ENCODE measurements around the gene NT5DC4. TPM values are rescaled to one million over a fixed set of nuclear protein-coding genes. Genes with fewer than 3 reads are reported as not detected.

The NT5DC4 gene
- total RNA-seq, result not detected

DNA sequence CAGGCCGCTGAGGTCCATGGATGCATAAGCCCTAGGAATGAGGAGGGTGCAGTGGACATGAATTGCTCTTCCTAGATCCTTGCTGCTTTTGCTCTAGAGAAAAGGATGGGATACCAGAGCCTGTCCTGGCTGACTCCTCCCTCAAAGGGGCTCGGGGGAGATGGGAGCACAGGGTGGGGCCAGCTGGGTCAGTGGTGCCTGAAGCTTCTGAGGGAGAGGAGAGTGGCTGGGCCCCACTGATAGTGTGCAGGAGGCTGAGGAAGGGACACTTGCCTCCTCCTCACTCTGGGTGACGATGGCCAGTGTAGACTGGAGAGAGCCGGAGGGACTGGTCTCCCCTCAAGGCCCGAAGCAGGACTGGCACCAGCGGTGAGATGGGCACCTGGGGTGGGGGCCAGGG lies at the start of gene NT5DC4:
Gene NT5DC4 (plus strand): TSS at position 236 of the 400 bp plus-strand sequence. CDS start 60 bp downstream, at position 296.
- H3K4me3 Mint-ChIP-seq, result no peak within 1 kb of the TSS
- H3K4me1 Mint-ChIP-seq (ENCODE audit: low read depth), result no peaks in the 10 kb centered on the region
- H3K27ac Mint-ChIP-seq, result no peak within 1 kb of the TSS
- no peaks in the 10 kb centered on the region for H3K9me3 Mint-ChIP-seq
- CTCF ChIA-PET, result no interaction called here
- no peaks in the 10 kb centered on the region for H3K36me3 Mint-ChIP-seq (ENCODE audit: low read depth)
- intact Hi-C loops (cut with micrococcal nuclease), result no loop called here
- no peak for DNase-seq
- H3K27me3 Mint-ChIP-seq (ENCODE audit: low read depth), result no peaks in the 10 kb centered on the region

GRCh38 chr2:112671801-112672200 lies 49.0 kb upstream of the NT5DC4 start:
- H3K9me3 Mint-ChIP-seq, result no peaks in the 10 kb centered on the region
- no peak overlapping the region for H3K4me3 Mint-ChIP-seq
- H3K36me3 Mint-ChIP-seq (ENCODE audit: low read depth), result peaks cover 3% of the 10 kb centered on the region
- H3K4me1 Mint-ChIP-seq (ENCODE audit: low read depth), result peaks cover 1% of the 10 kb centered on the region
- no peaks in the 10 kb centered on the region for H3K27me3 Mint-ChIP-seq (ENCODE audit: low read depth)
- H3K27ac Mint-ChIP-seq, result no peak overlapping the region
- no peak for DNase-seq
- CTCF ChIA-PET, result interaction anchor here (0.7 to 1.3 kb wide), 3 partner anchors 24 to 55 kb away, joined by 3 to 5 read pairs (median 4); no protein-coding TSS in a partner anchor
- intact Hi-C loops (cut with micrococcal nuclease), result no loop called here

- no peaks in the 10 kb centered on the region for H3K27me3 Mint-ChIP-seq (ENCODE audit: low read depth)
- no peak overlapping the region for H3K4me3 Mint-ChIP-seq
- DNase-seq, result no peak
- H3K9me3 Mint-ChIP-seq, result no peaks in the 10 kb centered on the region
- H3K4me1 Mint-ChIP-seq (ENCODE audit: low read depth), result peaks cover 1% of the 10 kb centered on the region
- CTCF ChIA-PET, result interaction anchor here (1.1 kb wide), 1 partner anchor 52 kb away, joined by 3 read pairs; no protein-coding TSS in a partner anchor
- intact Hi-C loops (cut with micrococcal nuclease), result no loop called here
- H3K36me3 Mint-ChIP-seq (ENCODE audit: low read depth), result peaks cover 3% of the 10 kb centered on the region
- H3K27ac Mint-ChIP-seq, result no peak overlapping the region
Measured at GRCh38 chr2:112673008-112673407, 47.8 kb upstream of the NT5DC4 start.

GRCh38 chr2:112674229-112674628 lies 46.6 kb upstream of the NT5DC4 start:
- CTCF ChIA-PET, result interaction anchor here (0.9 to 1.1 kb wide), 2 partner anchors 11 to 51 kb away, joined by 3 to 4 read pairs; no protein-coding TSS in a partner anchor
- Mint-ChIP-seq H3K4me1 (ENCODE audit: low read depth) (peaks cover 1% of the 10 kb centered on the region), H3K4me3 (no peak overlapping the region), H3K9me3 (no peaks in the 10 kb centered on the region), H3K27me3 (ENCODE audit: low read depth) (no peaks in the 10 kb centered on the region), H3K27ac (no peak overlapping the region), H3K36me3 (ENCODE audit: low read depth) (peaks cover 2% of the 10 kb centered on the region)
- intact Hi-C loops (cut with micrococcal nuclease), result no loop called here
- DNase-seq, result no peak

DNA sequence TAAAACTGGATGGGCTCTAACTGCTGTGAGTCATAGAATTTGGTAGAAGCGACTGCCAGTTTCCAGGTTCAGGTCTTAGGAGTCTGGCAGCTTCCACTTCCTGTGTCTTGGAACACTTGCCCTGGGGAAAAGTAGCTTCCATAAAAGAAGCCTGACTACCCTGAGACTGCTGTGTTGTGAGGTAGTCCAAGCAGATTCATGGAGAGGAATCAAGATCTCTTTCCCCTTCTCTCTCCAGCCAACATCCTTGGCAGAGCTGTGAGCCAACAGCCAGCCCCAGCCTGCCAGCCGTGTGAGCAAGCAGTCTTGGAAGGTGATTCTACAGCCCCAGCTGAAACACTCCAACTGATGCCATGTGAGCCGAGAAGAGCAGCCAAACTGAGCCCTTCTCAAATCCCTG lies 41.3 kb upstream of the NT5DC4 start:
- Mint-ChIP-seq H3K4me1 (ENCODE audit: low read depth) (no peaks in the 10 kb centered on the region), H3K27ac (no peak overlapping the region), H3K9me3 (no peaks in the 10 kb centered on the region), H3K27me3 (ENCODE audit: low read depth) (no peaks in the 10 kb centered on the region), H3K4me3 (no peak overlapping the region), H3K36me3 (ENCODE audit: low read depth) (no peaks in the 10 kb centered on the region)
- intact Hi-C loops (cut with micrococcal nuclease), result no loop called here
- CTCF ChIA-PET, result no interaction called here
- DNase-seq, result no peak

GRCh38 chr2:112680666-112681101 lies 40.1 kb upstream of the NT5DC4 start:
- no peak for DNase-seq
- no peaks in the 10 kb centered on the region for H3K4me1 Mint-ChIP-seq (ENCODE audit: low read depth)
- CTCF ChIA-PET, result no interaction called here
- H3K36me3 Mint-ChIP-seq (ENCODE audit: low read depth), result no peaks in the 10 kb centered on the region
- H3K27ac Mint-ChIP-seq, result no peak overlapping the region
- no peaks in the 10 kb centered on the region for H3K27me3 Mint-ChIP-seq (ENCODE audit: low read depth)
- no peak overlapping the region for H3K4me3 Mint-ChIP-seq
- H3K9me3 Mint-ChIP-seq, result no peaks in the 10 kb centered on the region
- intact Hi-C loops (cut with micrococcal nuclease), result no loop called here

- no peaks in the 10 kb centered on the region for H3K9me3 Mint-ChIP-seq
- no peak for DNase-seq
- H3K4me3 Mint-ChIP-seq, result no peak overlapping the region
- CTCF ChIA-PET, result no interaction called here
- H3K4me1 Mint-ChIP-seq (ENCODE audit: low read depth), result peaks cover 6% of the 10 kb centered on the region
- H3K27me3 Mint-ChIP-seq (ENCODE audit: low read depth), result no peaks in the 10 kb centered on the region
- no peak overlapping the region for H3K27ac Mint-ChIP-seq
- intact Hi-C loops (cut with micrococcal nuclease), result no loop called here
- H3K36me3 Mint-ChIP-seq (ENCODE audit: low read depth), result no peaks in the 10 kb centered on the region
Measured at GRCh38 chr2:112682101-112682500, 38.7 kb upstream of the NT5DC4 start.

- intact Hi-C loops (cut with micrococcal nuclease), result no loop called here
- Mint-ChIP-seq H3K36me3 (ENCODE audit: low read depth) (no peaks in the 10 kb centered on the region), H3K9me3 (no peaks in the 10 kb centered on the region), H3K27ac (no peak overlapping the region), H3K27me3 (ENCODE audit: low read depth) (no peaks in the 10 kb centered on the region), H3K4me1 (ENCODE audit: low read depth) (peaks cover 6% of the 10 kb centered on the region), H3K4me3 (no peak overlapping the region)
- DNase-seq, result no peak
- CTCF ChIA-PET, result interaction anchor here (0.5 to 1.3 kb wide), 4 partner anchors 8 to 234 kb away, joined by 3 to 5 read pairs (median 3); no protein-coding TSS in a partner anchor
Measured at GRCh38 chr2:112683550-112684414, 37.0 kb upstream of the NT5DC4 start.

DNA sequence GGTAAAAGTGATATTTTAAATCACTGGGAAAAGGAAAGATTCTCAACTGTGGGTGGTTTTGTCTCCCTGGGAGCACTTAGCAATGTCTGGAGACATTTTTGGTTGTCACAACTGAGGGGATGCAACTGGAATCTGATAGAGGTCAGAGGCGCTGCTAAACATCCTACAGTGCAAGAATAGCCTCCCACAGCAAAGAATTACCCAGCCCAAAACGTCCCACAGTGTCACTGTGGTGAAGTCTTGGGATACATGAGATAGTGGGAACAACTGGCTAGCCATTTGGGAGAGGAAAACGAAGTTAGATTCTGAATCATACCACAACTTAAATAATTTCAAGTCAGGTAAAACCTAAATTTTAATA lies 36.4 kb upstream of the NT5DC4 start:
- no peak overlapping the region for H3K4me3 Mint-ChIP-seq
- H3K27me3 Mint-ChIP-seq (ENCODE audit: low read depth), result no peaks in the 10 kb centered on the region
- intact Hi-C loops (cut with micrococcal nuclease), result no loop called here
- H3K4me1 Mint-ChIP-seq (ENCODE audit: low read depth), result peaks cover 6% of the 10 kb centered on the region
- no peaks in the 10 kb centered on the region for H3K9me3 Mint-ChIP-seq
- DNase-seq, result no peak
- CTCF ChIA-PET, result interaction anchor here (0.8 to 1.8 kb wide), 2 partner anchors 9 to 15 kb away, joined by 3 to 5 read pairs; no protein-coding TSS in a partner anchor
- no peak overlapping the region for H3K27ac Mint-ChIP-seq
- H3K36me3 Mint-ChIP-seq (ENCODE audit: low read depth), result no peaks in the 10 kb centered on the region

GRCh38 chr2:112685271-112685884 lies 35.4 kb upstream of the NT5DC4 start:
- no peak for DNase-seq
- H3K4me1 Mint-ChIP-seq (ENCODE audit: low read depth), result peaks cover 6% of the 10 kb centered on the region
- H3K27ac Mint-ChIP-seq, result no peak overlapping the region
- no peaks in the 10 kb centered on the region for H3K9me3 Mint-ChIP-seq
- H3K4me3 Mint-ChIP-seq, result no peak overlapping the region
- CTCF ChIA-PET, result interaction anchor here (1.0 to 2.2 kb wide), 8 partner anchors 12 to 61 kb away, joined by 3 to 9 read pairs (median 4); no protein-coding TSS in a partner anchor
- no peaks in the 10 kb centered on the region for H3K27me3 Mint-ChIP-seq (ENCODE audit: low read depth)
- intact Hi-C loops (cut with micrococcal nuclease), result no loop called here
- no peaks in the 10 kb centered on the region for H3K36me3 Mint-ChIP-seq (ENCODE audit: low read depth)

GRCh38 chr2:112686348-112687217 lies 34.2 kb upstream of the NT5DC4 start:
- no peaks in the 10 kb centered on the region for H3K27me3 Mint-ChIP-seq (ENCODE audit: low read depth)
- H3K4me1 Mint-ChIP-seq (ENCODE audit: low read depth), result peaks cover 15% of the 10 kb centered on the region
- H3K27ac Mint-ChIP-seq, result no peak overlapping the region
- CTCF ChIA-PET, result interaction anchor here (0.8 to 2.2 kb wide), 7 partner anchors 13 to 87 kb away, joined by 3 to 9 read pairs (median 4); no protein-coding TSS in a partner anchor
- H3K4me3 Mint-ChIP-seq, result no peak overlapping the region
- DNase-seq, result no peak
- no peaks in the 10 kb centered on the region for H3K9me3 Mint-ChIP-seq
- intact Hi-C loops (cut with micrococcal nuclease), result no loop called here
- H3K36me3 Mint-ChIP-seq (ENCODE audit: low read depth), result no peaks in the 10 kb centered on the region

DNA sequence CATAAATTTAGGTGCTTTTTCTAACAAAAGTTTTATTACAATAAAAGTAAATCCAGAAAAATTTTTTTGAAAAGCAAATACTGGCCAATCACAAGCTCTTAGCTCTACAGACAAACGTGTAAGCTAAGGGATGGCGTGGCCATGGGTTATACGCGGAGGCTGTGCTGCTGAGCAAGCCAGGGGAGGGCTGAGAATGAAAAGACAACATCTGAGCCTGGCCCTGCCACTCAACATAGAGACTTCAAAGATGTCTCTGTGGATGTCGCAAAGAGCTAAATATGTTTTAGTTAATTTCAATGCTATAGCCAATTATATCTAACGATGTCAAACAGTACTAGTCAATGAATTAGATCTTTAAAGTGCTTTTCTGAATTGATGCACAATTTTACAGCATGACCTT lies 33.3 kb upstream of the NT5DC4 start:
- H3K36me3 Mint-ChIP-seq (ENCODE audit: low read depth), result no peaks in the 10 kb centered on the region
- CTCF ChIA-PET, result interaction anchor here (1.0 kb wide), 1 partner anchor 39 kb away, joined by 3 read pairs; no protein-coding TSS in a partner anchor
- DNase-seq, result no peak
- no peaks in the 10 kb centered on the region for H3K9me3 Mint-ChIP-seq
- no peak overlapping the region for H3K4me3 Mint-ChIP-seq
- intact Hi-C loops (cut with micrococcal nuclease), result no loop called here
- no peak overlapping the region for H3K27ac Mint-ChIP-seq
- no peaks in the 10 kb centered on the region for H3K27me3 Mint-ChIP-seq (ENCODE audit: low read depth)
- H3K4me1 Mint-ChIP-seq (ENCODE audit: low read depth), result peaks cover 25% of the 10 kb centered on the region
